ENCODE data around the gene IMMP2L.

Gene IMMP2L

GRCh38 chr7:110894111-110894510, 668.2 kb downstream of the IMMP2L start:
- no peak for DNase-seq

- no peak for DNase-seq
Observed at GRCh38 chr7:110891197-110891596, 671.1 kb downstream of the IMMP2L start.

GRCh38 chr7:110890101-110890500, 672.2 kb downstream of the IMMP2L start:
- no peak for DNase-seq

GRCh38 chr7:110889335-110889734, 673.0 kb downstream of the IMMP2L start:
- no peak for DNase-seq

- no peak for DNase-seq
Observed at GRCh38 chr7:110888641-110889040, 673.7 kb downstream of the IMMP2L start.

- DNase-seq, result no peak
Observed at GRCh38 chr7:110885474-110885873, 676.8 kb downstream of the IMMP2L start.

GRCh38 chr7:110881721-110882120, 680.6 kb downstream of the IMMP2L start:
- DNase-seq, result no peak

- no peak for DNase-seq
Observed at GRCh38 chr7:110880971-110881370, 681.3 kb downstream of the IMMP2L start.

- DNase-seq, result no peak
Observed at GRCh38 chr7:110877016-110877415, 685.3 kb downstream of the IMMP2L start.

- DNase-seq, result no peak
Observed at GRCh38 chr7:110875346-110875745, 686.9 kb downstream of the IMMP2L start.

- DNase-seq, result no peak
Observed at GRCh38 chr7:110871856-110872255, 690.4 kb downstream of the IMMP2L start.

- DNase-seq, result no peak
Observed at GRCh38 chr7:110870926-110871325, 691.4 kb downstream of the IMMP2L start.

- DNase-seq, result no peak
Observed at GRCh38 chr7:110868458-110868857, 693.8 kb downstream of the IMMP2L start.

GRCh38 chr7:110867771-110868170, 694.5 kb downstream of the IMMP2L start:
- DNase-seq, result no peak

- no peak for DNase-seq
Observed at GRCh38 chr7:110863258-110863657, 699.0 kb downstream of the IMMP2L start.

GRCh38 chr7:110861163-110861562, 701.1 kb downstream of the IMMP2L start:
- no peak for DNase-seq

- no peak for DNase-seq
Observed at GRCh38 chr7:110857106-110857505, 705.2 kb downstream of the IMMP2L start.

- DNase-seq, result no peak
Observed at GRCh38 chr7:110856704-110857103, 705.6 kb downstream of the IMMP2L start.

GRCh38 chr7:110854651-110855050, 707.6 kb downstream of the IMMP2L start:
- no peak for DNase-seq

GRCh38 chr7:110854166-110854565, 708.1 kb downstream of the IMMP2L start:
- no peak for DNase-seq

- no peak for DNase-seq
Observed at GRCh38 chr7:110853263-110853662, 709.0 kb downstream of the IMMP2L start.

- no peak for DNase-seq
Observed at GRCh38 chr7:110852156-110852940, 709.9 kb downstream of the IMMP2L start.

- no peak for DNase-seq
Observed at GRCh38 chr7:110850224-110850623, 712.1 kb downstream of the IMMP2L start.

- DNase-seq, result no peak
Observed at GRCh38 chr7:110842796-110843195, 719.5 kb downstream of the IMMP2L start.

Measured in activated gamma-delta T cell (primary cell).